Measurements from ENCODE around the gene COG4.
A peak's percentile ranks its signal among the peaks of the same experiment; 100 is the strongest.

Gene COG4

GRCh38 chr16:70438585-70438968, 84.8 kb downstream of the COG4 start:
- DNase-seq (ENCODE audit: low read depth), result no peak
- no peak for TF ChIP-seq CTCF (conservative IDR thresholded peaks at IDR 0.05; ENCODE audit: low read length)
- H3K4me3 ChIP-seq (ENCODE audit: low read length), result peak overlapping the region; percentile 92

- DNase-seq (ENCODE audit: low read depth), result peak; percentile 61
- peak overlapping the region; percentile 92 for H3K4me3 ChIP-seq (ENCODE audit: low read length)
- no peak for TF ChIP-seq CTCF (conservative IDR thresholded peaks at IDR 0.05; ENCODE audit: low read length)
Observed at GRCh38 chr16:70437582-70438557, 85.5 kb downstream of the COG4 start.

- no peak for TF ChIP-seq CTCF (conservative IDR thresholded peaks at IDR 0.05; ENCODE audit: low read length)
- peak; percentile 89 for DNase-seq (ENCODE audit: low read depth)
- peak overlapping the region; percentile 92 for H3K4me3 ChIP-seq (ENCODE audit: low read length)
Observed at GRCh38 chr16:70437017-70437581, 86.3 kb downstream of the COG4 start.

- no peak overlapping the region for H3K4me3 ChIP-seq (ENCODE audit: low read length)
- no peak for DNase-seq (ENCODE audit: low read depth)
Observed at GRCh38 chr16:70434484-70435260, 88.7 kb downstream of the COG4 start.

GRCh38 chr16:70433458-70434103, 89.8 kb downstream of the COG4 start:
- no peak for TF ChIP-seq CTCF (conservative IDR thresholded peaks at IDR 0.05; ENCODE audit: low read length)
- H3K4me3 ChIP-seq (ENCODE audit: low read length), result no peak overlapping the region
- peak; percentile 85 for DNase-seq (ENCODE audit: low read depth)

More at GRCh38 chr16:70434484-70435260, 88.7 kb downstream of the COG4 start:
- TF ChIP-seq CTCF (conservative IDR thresholded peaks at IDR 0.05; ENCODE audit: low read length), result no peak

GRCh38 chr16:70432723-70433457, 90.5 kb downstream of the COG4 start:
- DNase-seq (ENCODE audit: low read depth), result no peak
- no peak for TF ChIP-seq CTCF (conservative IDR thresholded peaks at IDR 0.05; ENCODE audit: low read length)
- H3K4me3 ChIP-seq (ENCODE audit: low read length), result no peak overlapping the region
